Stimulated activated CD4-positive, alpha-beta T cell treated with anti-CD3 and anti-CD28 coated beads, Interleukin-1b, Interleukin-23, amount 100 ng/mL, for 24 hours (primary cell): ENCODE data around the gene SRRM1.
"Not testable (repeated sequence)": the region's sequence is repeated elsewhere in the genome, so short reads cannot be mapped to it uniquely, and the experiment has no call there.

Experiments used
- DNase-seq, 4 experiments: peaks; one replicate each; pipeline ENCODE4 v3.0.0-alpha.2; 2020; ENCODE audit warnings: low read depth in 4 of 4, low spot score in 1 of 4

SRRM1 gene

GRCh38 chr1:24693827-24694379 lies 50.8 kb downstream of the SRRM1 start:
- no peak for DNase-seq

- DNase-seq, result no peak
Observed at GRCh38 chr1:24694380-24694843, 51.3 kb downstream of the SRRM1 start.

- no peak for DNase-seq
Observed at GRCh38 chr1:24695202-24695974, 52.3 kb downstream of the SRRM1 start.

- DNase-seq, result no peak
Observed at GRCh38 chr1:24696041-24696755, 53.1 kb downstream of the SRRM1 start.

GRCh38 chr1:24696756-24697330 lies 53.7 kb downstream of the SRRM1 start:
- no peak for DNase-seq

GRCh38 chr1:24697453-24698001 lies 54.4 kb downstream of the SRRM1 start:
- DNase-seq, result not testable (repeated sequence)

- not testable (repeated sequence) for DNase-seq
Observed at GRCh38 chr1:24698326-24698725, 55.2 kb downstream of the SRRM1 start.

GRCh38 chr1:24699628-24700027 lies 56.5 kb downstream of the SRRM1 start:
- no peak for DNase-seq

GRCh38 chr1:24702511-24703293 lies 59.6 kb downstream of the SRRM1 start:
- DNase-seq, result no peak

- DNase-seq, result no peak
Observed at GRCh38 chr1:24704411-24705259, 61.5 kb downstream of the SRRM1 start.

- no peak for DNase-seq
Observed at GRCh38 chr1:24705260-24706073, 62.4 kb downstream of the SRRM1 start.

- not testable (repeated sequence) for DNase-seq
Observed at GRCh38 chr1:24706074-24706389, 62.9 kb downstream of the SRRM1 start.

GRCh38 chr1:24707687-24708086 lies 64.6 kb downstream of the SRRM1 start:
- no peak for DNase-seq

GRCh38 chr1:24708938-24709337 lies 65.8 kb downstream of the SRRM1 start:
- DNase-seq, result no peak

- DNase-seq, result no peak
Observed at GRCh38 chr1:24709791-24710441, 66.8 kb downstream of the SRRM1 start.

GRCh38 chr1:24711329-24711728 lies 68.2 kb downstream of the SRRM1 start:
- no peak for DNase-seq

- no peak for DNase-seq
Observed at GRCh38 chr1:24713176-24713575, 70.1 kb downstream of the SRRM1 start.

- DNase-seq, result no peak
Observed at GRCh38 chr1:24713736-24714135, 70.6 kb downstream of the SRRM1 start.
